NCI-H2081 (cell line): ENCODE data around the gene STUM.
"Not testable (repeated sequence)": the region's sequence is repeated elsewhere in the genome, so short reads cannot be mapped to it uniquely, and the experiment has no call there.

Experiments
- DNase-seq, 2 experiments: peaks; one replicate each; lab custom pipeline; 2025; lab: John Stamatoyannopoulos, UW

Gene STUM

GRCh38 chr1:226581650-226582330 is 33.2 kb downstream of the STUM start:
- DNase-seq, result no peak

- DNase-seq, result no peak
These were observed 34.4 kb downstream of the STUM start for GRCh38 chr1:226582966-226583365.

- DNase-seq, result no peak
These were observed 35.6 kb downstream of the STUM start for GRCh38 chr1:226584164-226584563.

- no peak for DNase-seq
These were observed 37.6 kb downstream of the STUM start for GRCh38 chr1:226586116-226586515.

GRCh38 chr1:226586650-226587422 is 38.3 kb downstream of the STUM start:
- no peak for DNase-seq

- no peak for DNase-seq
These were observed 39.9 kb downstream of the STUM start for GRCh38 chr1:226588484-226588883.

GRCh38 chr1:226589008-226589733 is 40.6 kb downstream of the STUM start:
- no peak for DNase-seq

- DNase-seq, result no peak
These were observed 42.0 kb downstream of the STUM start for GRCh38 chr1:226590614-226591013.

GRCh38 chr1:226593541-226593940 is 45.0 kb downstream of the STUM start:
- DNase-seq, result no peak

- no peak for DNase-seq
These were observed 48.1 kb downstream of the STUM start for GRCh38 chr1:226596531-226597165.

GRCh38 chr1:226597616-226598454 is 49.3 kb downstream of the STUM start:
- no peak for DNase-seq

- no peak for DNase-seq
These were observed 49.9 kb downstream of the STUM start for GRCh38 chr1:226598455-226598849.

- DNase-seq, result not testable (repeated sequence)
These were observed 50.4 kb downstream of the STUM start for GRCh38 chr1:226598955-226599354.

- DNase-seq, result no peak
These were observed 51.2 kb downstream of the STUM start for GRCh38 chr1:226599636-226600238.

- DNase-seq, result no peak
These were observed 51.7 kb downstream of the STUM start for GRCh38 chr1:226600254-226600653.

- DNase-seq, result no peak
These were observed 52.9 kb downstream of the STUM start for GRCh38 chr1:226601456-226601855.

GRCh38 chr1:226602186-226603021 is 53.8 kb downstream of the STUM start:
- no peak for DNase-seq

- peak in 1 of 2 experiments; percentile 26 for DNase-seq
These were observed 54.7 kb downstream of the STUM start for GRCh38 chr1:226603022-226603857.
